H1 (cell line): ENCODE measurements around the gene TCF7L2. TPM values are rescaled to one million over a fixed set of nuclear protein-coding genes. Genes with fewer than 3 reads are reported as not detected.

Experiments used
- CTCF ChIA-PET: fragments of 300-600 bp; sonication (Branson Sonifier 250); formaldehyde crosslinking; loops from one replicate; lab custom pipeline; 2021; ENCODE audit not compliant: partially characterized antibody; lab: Charles Lee
- POLR2A ChIA-PET: fragments of 300-600 bp; sonication (Branson Sonifier 250); formaldehyde crosslinking; loops from one replicate; lab custom pipeline; 2021; ENCODE audit warnings: inconsistent platforms; ENCODE audit not compliant: partially characterized antibody; lab: Charles Lee
- DNase-seq, 2 experiments: peaks; one replicate each; pipeline versions ENCODE4 v3.0.0 to v3.0.0-alpha.2; 2010 to 2022; ENCODE audit warnings: low spot score in 2 of 2, low read depth in 1 of 2, mixed read lengths in 1 of 2
- FAIRE-seq: peaks from 2 replicates; lab custom pipeline; 2011; peaks lifted over from hg19 to GRCh38; lab: Jason Lieb, UNC
- H2AFZ ChIP-seq: 2 replicates; pipeline ENCODE4 v1.8.1; 2012; ENCODE audit warnings: low read length, inconsistent platforms
- H2AK5ac ChIP-seq: 2 replicates; pipeline ENCODE4 v1.6.1; 2013; ENCODE audit warnings: low read depth, low read length
- H2BK120ac ChIP-seq: replicated peaks from 2 replicates; pipeline ENCODE3; 2013; ENCODE audit warnings: low read depth, low read length, inconsistent platforms
- H2BK12ac ChIP-seq: 2 replicates; pipeline ENCODE4 v1.6.1; 2013; ENCODE audit warnings: low read depth, low read length
- H2BK15ac ChIP-seq: 2 replicates; pipeline ENCODE4 v1.6.1; 2013; ENCODE audit warnings: low read length
- H2BK20ac ChIP-seq: 2 replicates; pipeline ENCODE4 v1.6.1; 2013; ENCODE audit warnings: low read length
- H2BK5ac ChIP-seq: 2 replicates; pipeline ENCODE4 v1.6.1; 2013; ENCODE audit warnings: low read depth, low read length
- H3K14ac ChIP-seq: 2 replicates; pipeline ENCODE4 v1.6.1; 2013; ENCODE audit warnings: inconsistent platforms; ENCODE audit not compliant: insufficient read length
- H3K18ac ChIP-seq: 2 replicates; pipeline ENCODE4 v1.6.1; 2013; ENCODE audit warnings: low read length; ENCODE audit errors: extremely low read depth
- H3K23ac ChIP-seq: 2 replicates; pipeline ENCODE4 v1.6.1; 2013; ENCODE audit warnings: inconsistent platforms; ENCODE audit not compliant: insufficient read length
- H3K23me2 ChIP-seq: 2 replicates; pipeline ENCODE4 v1.6.1; 2013; ENCODE audit warnings: low read depth, low read length
- H3K27ac ChIP-seq: 2 replicates; pipeline ENCODE4 v1.6.1; 2011; ENCODE audit warnings: low read depth, low read length, inconsistent platforms
- H3K27me3 ChIP-seq, 4 experiments: replicated peaks in 1 of 4; 1 replicate in 1 of 4; 2 replicates in 3 of 4; pipeline versions ENCODE4 v1.6.1 to v1.8.1; 2011 to 2013; ENCODE audit warnings: low read length in 3 of 4, mild to moderate bottlenecking in 3 of 4, inconsistent platforms in 2 of 4, mixed read lengths in 2 of 4, moderate library complexity in 1 of 4; ENCODE audit not compliant: control insufficient read depth in 3 of 4, insufficient read depth in 3 of 4; ENCODE audit errors: extremely low read depth in 1 of 4
- H3K36me3 ChIP-seq, 4 experiments: 2 replicates each; pipeline versions ENCODE4 v1.6.1 to v1.8.1; 2011 to 2013; ENCODE audit warnings: mild to moderate bottlenecking in 4 of 4, low read length in 3 of 4, moderate library complexity in 2 of 4, control low read depth in 1 of 4, inconsistent platforms in 1 of 4; ENCODE audit not compliant: insufficient read depth in 4 of 4, control insufficient read depth in 2 of 4
- H3K4ac ChIP-seq: replicated peaks from 2 replicates; pipeline ENCODE3; 2013; ENCODE audit warnings: low read length, low read depth, mixed read lengths, inconsistent platforms; ENCODE audit not compliant: insufficient read length
- H3K4me1 ChIP-seq, 4 experiments: replicated peaks in 1 of 4; 1 replicate in 1 of 4; 2 replicates in 3 of 4; pipeline versions ENCODE4 v1.6.1 to v1.8.1; 2011 to 2013; ENCODE audit warnings: low read length in 3 of 4, inconsistent platforms in 2 of 4, mixed read lengths in 1 of 4; ENCODE audit not compliant: insufficient read depth in 4 of 4, control insufficient read depth in 3 of 4
- H3K4me2 ChIP-seq, 2 experiments: 2 replicates each; pipeline versions ENCODE4 v1.6.1 to v1.8.1; 2011 to 2013; ENCODE audit warnings: low read depth in 2 of 2, low read length in 2 of 2, control low read depth in 1 of 2, inconsistent platforms in 1 of 2, mild to moderate bottlenecking in 1 of 2; ENCODE audit not compliant: insufficient read depth in 1 of 2
- H3K4me3 ChIP-seq, 4 experiments: fragments of 200-600, 300-600 bp in 1 of 4; sonication (generic), shearing (Covaris generic), sonication (Bioruptor Twin) in 1 of 4; 2 replicates each; pipeline versions ENCODE4 v1.5.1 to v1.8.1; 2011 to 2016; ENCODE audit warnings: low read length in 4 of 4, low read depth in 3 of 4, control low read depth in 2 of 4, inconsistent platforms in 2 of 4, mild to moderate bottlenecking in 2 of 4, mixed read lengths in 1 of 4, moderate library complexity in 1 of 4; ENCODE audit not compliant: insufficient read depth in 2 of 4; ENCODE audit errors: extremely low read depth in 1 of 4
- H3K56ac ChIP-seq: replicated peaks from 2 replicates; pipeline ENCODE3; 2013; ENCODE audit warnings: low read depth, mild to moderate bottlenecking, mixed read lengths, low read length, inconsistent platforms; ENCODE audit not compliant: insufficient read length
- H3K79me1 ChIP-seq: 2 replicates; pipeline ENCODE4 v1.6.1; 2013; ENCODE audit warnings: low read depth, low read length, control low read depth
- H3K79me2 ChIP-seq, 2 experiments: 2 replicates each; pipeline versions ENCODE4 v1.6.1 to v1.8.1; 2012 to 2013; ENCODE audit warnings: low read length in 2 of 2, mild to moderate bottlenecking in 2 of 2, inconsistent platforms in 1 of 2; ENCODE audit not compliant: insufficient read depth in 2 of 2, control insufficient read depth in 1 of 2
- H3K9ac ChIP-seq, 4 experiments: replicated peaks in 1 of 4; 1 replicate in 1 of 4; 2 replicates in 3 of 4; pipeline versions ENCODE4 v1.6.1 to v1.8.1; 2011 to 2013; ENCODE audit warnings: low read depth in 3 of 4, low read length in 3 of 4, control low read depth in 2 of 4, mild to moderate bottlenecking in 2 of 4, moderate library complexity in 2 of 4, inconsistent platforms in 1 of 4; ENCODE audit errors: extremely low read depth in 1 of 4
- H3K9me3 ChIP-seq, 2 experiments: 2 replicates each; pipeline versions ENCODE4 v1.6.1 to v1.8.1; 2012 to 2013; ENCODE audit warnings: mild to moderate bottlenecking in 2 of 2, moderate library complexity in 2 of 2, control low read depth in 1 of 2, inconsistent platforms in 1 of 2, low read depth in 1 of 2, low read length in 1 of 2, mixed read lengths in 1 of 2; ENCODE audit not compliant: insufficient read depth in 2 of 2
- H4K20me1 ChIP-seq, 2 experiments: replicated peaks in 1 of 2; 2 replicates each; pipeline versions ENCODE3 to v1.8.1; 2011 to 2013; ENCODE audit warnings: inconsistent platforms in 2 of 2, low read length in 2 of 2, mild to moderate bottlenecking in 1 of 2; ENCODE audit not compliant: insufficient read depth in 2 of 2, control insufficient read depth in 1 of 2
- H4K5ac ChIP-seq: 2 replicates; pipeline ENCODE4 v1.6.1; 2013; ENCODE audit warnings: low read length, low read depth, mixed read lengths, inconsistent platforms; ENCODE audit not compliant: insufficient read length
- H4K8ac ChIP-seq: 2 replicates; pipeline ENCODE4 v1.8.0; 2013; ENCODE audit warnings: mild to moderate bottlenecking, moderate library complexity, low read length, inconsistent platforms; ENCODE audit not compliant: insufficient read depth; ENCODE audit errors: extremely low read depth
- H4K91ac ChIP-seq: replicated peaks from 2 replicates; pipeline ENCODE3; 2013; ENCODE audit warnings: low read length, mixed read lengths, inconsistent platforms; ENCODE audit not compliant: insufficient read length
- FOSL1 ChIP-seq: IDR thresholded peaks from 2 replicates; pipeline ENCODE4 v1.6.1; 2011; ENCODE audit warnings: mild to moderate bottlenecking, low read depth, low read length, moderate library complexity; ENCODE audit not compliant: insufficient read depth
- HDAC2 ChIP-seq, 2 experiments: fragments of 300-600 bp in 1 of 2; sonication (generic) in 1 of 2; IDR thresholded peaks; 2 replicates each; pipeline ENCODE4 v1.6.1; 2011 to 2012; ENCODE audit warnings: low read depth in 2 of 2, low read length in 2 of 2, mild to moderate bottlenecking in 2 of 2, moderate library complexity in 2 of 2, borderline replicate concordance in 1 of 2, inconsistent platforms in 1 of 2
- NRF1 ChIP-seq: IDR thresholded peaks from 2 replicates; pipeline ENCODE4 v1.6.1; 2011; ENCODE audit warnings: mild to moderate bottlenecking, low read depth, low read length, improper control_type of control experiment
- RBBP5 ChIP-seq: IDR thresholded peaks from 2 replicates; pipeline ENCODE4 v1.7.1; 2012; ENCODE audit warnings: low read depth, mild to moderate bottlenecking, inconsistent platforms, low read length, moderate library complexity, borderline replicate concordance
- WGBS, 2 experiments: shearing (Covaris generic) in 1 of 2; methylation state at CpG; one replicate each; pipeline versions ENCODE4 v1.1.6 to v1.1.7; 2013 to 2015; ENCODE audit warnings: low lambda C conversion rate in 2 of 2, mixed read lengths in 2 of 2, inconsistent platforms in 1 of 2, low coverage in 1 of 2, missing lambda C conversion rate in 1 of 2; ENCODE audit not compliant: insufficient replicate concordance in 2 of 2, insufficient coverage in 1 of 2, insufficient read length in 1 of 2; ENCODE audit errors: extremely low coverage in 1 of 2, missing lambda C conversion rate in 1 of 2; 5-methylcytosine and 5-hydroxymethylcytosine counted together
- polyA plus RNA-seq, 7 experiments: library from polyadenylated mRNA; depleted of rRNA in 3 of 7; stranded (reverse) in 5 of 7; unstranded in 2 of 7; fragments of >200 nt in 5 of 7; fragments of 200-250 nt in 2 of 7; gene quantifications; 1 replicate in 5 of 7; 2 replicates in 1 of 7; 4 replicates in 1 of 7; pipeline versions ENCODE4 v1.2.1 to v1.2.3, GENCODE V29; 2011 to 2013; ENCODE audit warnings: missing spikeins in 2 of 7, mixed read lengths in 2 of 7
- total RNA-seq: library from RNA; stranded (reverse); fragmentation: NEBNext Ultra II Directional; extraction: Animal tissue kit (Norgen Biotek cat#: 25700); gene quantifications from 2 replicates; pipeline ENCODE4 v1.2.1, GENCODE V29; 2021

TCF7L2 gene
- total and polyA plus RNA-seq, 2 of the 8 experiments (the other 6 are each of a cell fraction or from before 2014, with no cell fraction given): 33.9 to 67.3 TPM

DNA sequence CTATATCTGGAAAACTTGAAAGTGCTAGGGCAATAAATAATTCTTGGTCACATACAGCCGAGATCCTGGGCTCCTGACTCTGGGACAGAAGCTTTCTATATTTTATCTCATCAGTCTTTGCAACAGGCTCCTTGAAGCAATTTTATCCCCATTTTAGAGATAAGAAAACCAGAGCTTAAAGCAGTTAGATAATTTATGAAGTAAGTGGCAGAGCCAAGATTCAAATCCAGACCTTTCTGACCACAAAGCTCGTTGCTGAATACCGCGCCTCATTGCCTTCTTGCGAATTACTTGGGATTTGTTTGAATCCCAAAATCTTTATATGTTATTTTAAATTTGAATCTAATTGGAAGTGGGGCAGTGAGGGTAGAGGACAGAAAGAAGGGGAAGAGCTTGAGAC lies 106.0 kb downstream of the TCF7L2 start:
- H3K14ac ChIP-seq: no peak overlapping the region
- H2BK15ac ChIP-seq: no peak overlapping the region
- H2BK120ac ChIP-seq: no peak overlapping the region
- no peak overlapping the region for H4K8ac ChIP-seq
- DNase-seq: no peak
- H4K5ac ChIP-seq: no peak overlapping the region
- WGBS, 2 experiments: 82% methylated on average over 5 of the region's 5 CpGs; no CpG with 5 or more reads in 1 of the 2 experiments
- no peak overlapping the region for H3K18ac ChIP-seq
- CTCF ChIA-PET: interaction anchor here (0.6 to 1.4 kb wide), 5 partner anchors 17 to 581 kb away, joined by 3 to 4 read pairs (median 3); no protein-coding TSS in a partner anchor
- no peak overlapping the region; a peak in 1 of 4 replicates for H3K4me2 ChIP-seq
- no peak for FAIRE-seq
- no peak overlapping the region for H2BK12ac ChIP-seq
- POLR2A ChIA-PET: interaction anchor here (0.9 to 1.4 kb wide), 2 partner anchors 15 to 62 kb away, joined by 3 to 4 read pairs; no protein-coding TSS in a partner anchor
- H2AFZ ChIP-seq: no peak overlapping the region
- no peaks in the 10 kb centered on the region for H3K9me3 ChIP-seq
- H3K4me3 ChIP-seq: no peak overlapping the region
- H3K9ac ChIP-seq: no peak overlapping the region; a peak in 1 of 7 replicates
- H2BK20ac ChIP-seq: no peak overlapping the region
- no peak overlapping the region for H3K4ac ChIP-seq
- H3K23ac ChIP-seq: no peak overlapping the region
- no peak overlapping the region; the same call in 1 of the 2 replicates for H2AK5ac ChIP-seq
- H3K23me2 ChIP-seq: peaks cover 1% of the 10 kb centered on the region; the same call in 1 of the 2 replicates
- no peak overlapping the region for H3K56ac ChIP-seq
- no peak overlapping the region for H3K27ac ChIP-seq
- H3K4me1 ChIP-seq: peaks cover 7 to 51% (median 44%) of the 10 kb centered on the region in 4 experiments
- peaks cover 8 to 15% of the 10 kb centered on the region in 2 experiments for H4K20me1 ChIP-seq
- no peak overlapping the region for H4K91ac ChIP-seq
- H3K79me2 ChIP-seq: peaks cover 4 to 93% of the 10 kb centered on the region in 2 experiments; a peak in 3 of 4 replicates
- H3K79me1 ChIP-seq: peaks cover 6% of the 10 kb centered on the region
- no peak overlapping the region for H2BK5ac ChIP-seq
- no peaks in the 10 kb centered on the region for H3K27me3 ChIP-seq
- H3K36me3 ChIP-seq: no peaks in the 10 kb centered on the region
- no peak for TF ChIP-seq FOSL1
- no peak for TF ChIP-seq HDAC2 (IDR thresholded peaks at IDR 0.05; ENCODE audit: borderline replicate concordance in 1 of 2, low read depth in 2 of 2, low read length in 2 of 2)
- no peak for TF ChIP-seq RBBP5
- no peak for TF ChIP-seq NRF1
